NCI-H2196 (cell line): Measurements from ENCODE around the gene PYM1.
A peak's percentile ranks its signal among the peaks of the same experiment; 100 is the strongest.
"Not testable (repeated sequence)": the region's sequence is repeated elsewhere in the genome, so short reads cannot be mapped to it uniquely, and the experiment has no call there.

Source experiments
- DNase-seq: peaks from one replicate; lab custom pipeline; 2025; ENCODE audit not compliant: unreplicated experiment; lab: John Stamatoyannopoulos, UW

Gene PYM1

GRCh38 chr12:55940065-55940732 is 12.5 kb upstream of the PYM1 start:
- peak; percentile 91 for DNase-seq

GRCh38 chr12:55938826-55939501 is 11.3 kb upstream of the PYM1 start:
- DNase-seq = no peak

GRCh38 chr12:55937981-55938380 is 10.3 kb upstream of the PYM1 start:
- DNase-seq = no peak

GRCh38 chr12:55935738-55936151 is 8.1 kb upstream of the PYM1 start:
- DNase-seq = no peak

- no peak for DNase-seq
These were observed 7.1 kb upstream of the PYM1 start for GRCh38 chr12:55934773-55935172.

GRCh38 chr12:55933799-55934742 is 6.4 kb upstream of the PYM1 start:
- no peak for DNase-seq

- no peak for DNase-seq
These were observed 5.6 kb upstream of the PYM1 start for GRCh38 chr12:55933169-55933798.

- no peak for DNase-seq
These were observed 4.8 kb upstream of the PYM1 start for GRCh38 chr12:55932551-55932910.

- no peak for DNase-seq
These were observed 4.3 kb upstream of the PYM1 start for GRCh38 chr12:55931780-55932550.

GRCh38 chr12:55931317-55931779 is 3.7 kb upstream of the PYM1 start:
- DNase-seq = no peak

- peak; percentile 58 for DNase-seq
These were observed 3.1 kb upstream of the PYM1 start, which contains the start of gene DGKA for GRCh38 chr12:55930771-55931316. Gene DGKA (plus strand): TSS chr12:55931162. CDS start chr12:55936504, 5,342 bp downstream.

- DNase-seq = no peak
These were observed 1.7 kb upstream of the PYM1 start for GRCh38 chr12:55929306-55929791.

- DNase-seq = peak; percentile 90
These were observed 731 bp downstream of the PYM1 start for GRCh38 chr12:55926738-55927587.

GRCh38 chr12:55925870-55926737 is 1.6 kb downstream of the PYM1 start:
- peak; percentile 49 for DNase-seq

GRCh38 chr12:55925371-55925770 is 2.3 kb downstream of the PYM1 start:
- no peak for DNase-seq

GRCh38 chr12:55923648-55924047 is 4.0 kb downstream of the PYM1 start:
- DNase-seq = not testable (repeated sequence)

- no peak for DNase-seq
These were observed 5.6 kb downstream of the PYM1 start for GRCh38 chr12:55922126-55922525.

GRCh38 chr12:55919032-55919431 is 8.7 kb downstream of the PYM1 start:
- DNase-seq = not testable (repeated sequence)
